HEK293 (cell line): ENCODE data around the gene CCDC170.

ENCODE experiments used
- GLI2 ChIP-seq: fragments of 450-650 bp; formaldehyde crosslinking; IDR thresholded peaks from 2 replicates; pipeline ENCODE4; 2017; ENCODE audit warnings: missing biosample characterization, missing genetic modification characterization, low read depth, borderline replicate concordance
- HOXA7 ChIP-seq: sonication (generic); formaldehyde crosslinking; IDR thresholded peaks from 2 replicates; pipeline ENCODE4 v1.8.1; 2022; ENCODE audit warnings: missing genetic modification reagents, borderline replicate concordance
- HOXD13 ChIP-seq: sonication (generic); formaldehyde crosslinking; IDR thresholded peaks from 2 replicates; pipeline ENCODE4 v1.8.0; 2022; ENCODE audit warnings: missing genetic modification reagents, borderline replicate concordance
- KLF10 ChIP-seq: fragments of 450-650 bp; IDR thresholded peaks from 2 replicates; pipeline ENCODE4 v1.5.1; 2018; ENCODE audit warnings: missing biosample characterization, mild to moderate bottlenecking, missing genetic modification characterization
- KLF17 ChIP-seq: fragments of 450-650 bp; formaldehyde crosslinking; IDR thresholded peaks from 2 replicates; pipeline ENCODE4 v1.5.1; 2016; ENCODE audit warnings: missing biosample characterization, missing genetic modification characterization
- MYNN ChIP-seq: fragments of 450-650 bp; formaldehyde crosslinking; IDR thresholded peaks from 2 replicates; pipeline ENCODE4 v1.5.1; 2016; ENCODE audit warnings: missing biosample characterization, missing genetic modification characterization, borderline replicate concordance
- MZF1 ChIP-seq: fragments of 450-650 bp; formaldehyde crosslinking; IDR thresholded peaks from 2 replicates; pipeline ENCODE4 v1.5.1; 2017; ENCODE audit warnings: missing biosample characterization, missing genetic modification characterization, borderline replicate concordance
- SP2 ChIP-seq: fragments of 450-650 bp; formaldehyde crosslinking; IDR thresholded peaks from 2 replicates; pipeline ENCODE4 v1.5.1; 2016; ENCODE audit warnings: missing biosample characterization, missing genetic modification characterization
- WT1 ChIP-seq: fragments of 450-650 bp; formaldehyde crosslinking; IDR thresholded peaks from 2 replicates; pipeline ENCODE4 v1.5.1; 2016; ENCODE audit warnings: missing biosample characterization, missing genetic modification characterization
- ZBTB11 ChIP-seq: fragments of 450-650 bp; formaldehyde crosslinking; conservative IDR thresholded peaks from 2 replicates; pipeline ENCODE4 v1.5.1; 2016; ENCODE audit warnings: low read depth, missing biosample characterization, missing genetic modification characterization
- ZBTB17 ChIP-seq: fragments of 450-650 bp; formaldehyde crosslinking; IDR thresholded peaks from 2 replicates; pipeline ENCODE4 v1.5.1; 2016; ENCODE audit warnings: missing biosample characterization, missing genetic modification characterization
- ZBTB7A ChIP-seq: fragments of 450-650 bp; formaldehyde crosslinking; IDR thresholded peaks from 2 replicates; pipeline ENCODE4 v1.5.1; 2016; ENCODE audit warnings: low read depth, missing biosample characterization, missing genetic modification characterization
- ZFP3 ChIP-seq: fragments of 450-650 bp; formaldehyde crosslinking; IDR thresholded peaks from 2 replicates; pipeline ENCODE4 v1.5.1; 2016; ENCODE audit warnings: low read depth, missing biosample characterization, missing genetic modification characterization
- ZIC2 ChIP-seq: fragments of 450-650 bp; formaldehyde crosslinking; IDR thresholded peaks from 2 replicates; pipeline ENCODE4 v1.5.1; 2016; ENCODE audit warnings: missing biosample characterization, missing genetic modification characterization
- ZNF138 ChIP-seq: fragments of 450-650 bp; formaldehyde crosslinking; IDR thresholded peaks from 2 replicates; pipeline ENCODE4 v1.5.1; 2016; ENCODE audit warnings: missing biosample characterization, missing genetic modification characterization, borderline replicate concordance
- ZNF202 ChIP-seq: fragments of 450-650 bp; formaldehyde crosslinking; IDR thresholded peaks from 2 replicates; pipeline ENCODE4 v1.5.1; 2016; ENCODE audit warnings: missing biosample characterization, missing genetic modification characterization, borderline replicate concordance
- ZNF239 ChIP-seq: fragments of 450-650 bp; formaldehyde crosslinking; IDR thresholded peaks from 2 replicates; pipeline ENCODE4 v1.5.1; 2016; ENCODE audit warnings: missing biosample characterization, missing genetic modification characterization
- ZNF423 ChIP-seq: fragments of 450-650 bp; formaldehyde crosslinking; IDR thresholded peaks from 2 replicates; pipeline ENCODE4 v1.5.1; 2016; ENCODE audit warnings: missing biosample characterization, missing genetic modification characterization
- ZNF529 ChIP-seq: fragments of 450-650 bp; formaldehyde crosslinking; IDR thresholded peaks from 2 replicates; pipeline ENCODE4 v1.5.1; 2017; ENCODE audit warnings: missing genetic modification characterization, missing biosample characterization; ENCODE audit not compliant: insufficient replicate concordance
- ZNF548 ChIP-seq: fragments of 450-650 bp; formaldehyde crosslinking; IDR thresholded peaks from 2 replicates; pipeline ENCODE4 v1.5.1; 2016; ENCODE audit warnings: missing biosample characterization, missing genetic modification characterization
- ZNF621 ChIP-seq: fragments of 450-650 bp; formaldehyde crosslinking; IDR thresholded peaks from 2 replicates; pipeline ENCODE4 v1.5.1; 2017; ENCODE audit warnings: missing biosample characterization, missing genetic modification characterization
- ZNF664 ChIP-seq: fragments of 450-650 bp; formaldehyde crosslinking; IDR thresholded peaks from 2 replicates; pipeline ENCODE4 v1.5.1; 2016; ENCODE audit warnings: missing biosample characterization, missing genetic modification characterization
- ZNF692 ChIP-seq: fragments of 450-650 bp; formaldehyde crosslinking; IDR thresholded peaks from 2 replicates; pipeline ENCODE4 v1.5.1; 2016; ENCODE audit warnings: missing biosample characterization, missing genetic modification characterization
- ZNF776 ChIP-seq: fragments of 450-650 bp; formaldehyde crosslinking; IDR thresholded peaks from 2 replicates; pipeline ENCODE4 v1.5.0; 2017; ENCODE audit warnings: missing biosample characterization, missing genetic modification characterization, borderline replicate concordance
- ZSCAN16 ChIP-seq: fragments of 450-650 bp; formaldehyde crosslinking; IDR thresholded peaks from 2 replicates; pipeline ENCODE4 v1.5.1; 2016; ENCODE audit warnings: missing biosample characterization, missing genetic modification characterization
- ZSCAN4 ChIP-seq: fragments of 450-650 bp; formaldehyde crosslinking; IDR thresholded peaks from 2 replicates; pipeline ENCODE4 v1.5.1; 2017; ENCODE audit warnings: missing biosample characterization, missing genetic modification characterization
- TF ChIP-seq, protein P1 (sequence below): fragments of 450-650 bp; formaldehyde crosslinking; IDR thresholded peaks from 2 replicates; pipeline ENCODE4 v1.5.0; 2017; ENCODE audit warnings: missing biosample characterization, missing genetic modification characterization, borderline replicate concordance
- TF ChIP-seq, protein P2 (sequence below): fragments of 450-650 bp; IDR thresholded peaks from 2 replicates; pipeline ENCODE4 v1.5.1; 2018; ENCODE audit warnings: missing biosample characterization, mild to moderate bottlenecking, missing genetic modification characterization

Gene CCDC170

DNA sequence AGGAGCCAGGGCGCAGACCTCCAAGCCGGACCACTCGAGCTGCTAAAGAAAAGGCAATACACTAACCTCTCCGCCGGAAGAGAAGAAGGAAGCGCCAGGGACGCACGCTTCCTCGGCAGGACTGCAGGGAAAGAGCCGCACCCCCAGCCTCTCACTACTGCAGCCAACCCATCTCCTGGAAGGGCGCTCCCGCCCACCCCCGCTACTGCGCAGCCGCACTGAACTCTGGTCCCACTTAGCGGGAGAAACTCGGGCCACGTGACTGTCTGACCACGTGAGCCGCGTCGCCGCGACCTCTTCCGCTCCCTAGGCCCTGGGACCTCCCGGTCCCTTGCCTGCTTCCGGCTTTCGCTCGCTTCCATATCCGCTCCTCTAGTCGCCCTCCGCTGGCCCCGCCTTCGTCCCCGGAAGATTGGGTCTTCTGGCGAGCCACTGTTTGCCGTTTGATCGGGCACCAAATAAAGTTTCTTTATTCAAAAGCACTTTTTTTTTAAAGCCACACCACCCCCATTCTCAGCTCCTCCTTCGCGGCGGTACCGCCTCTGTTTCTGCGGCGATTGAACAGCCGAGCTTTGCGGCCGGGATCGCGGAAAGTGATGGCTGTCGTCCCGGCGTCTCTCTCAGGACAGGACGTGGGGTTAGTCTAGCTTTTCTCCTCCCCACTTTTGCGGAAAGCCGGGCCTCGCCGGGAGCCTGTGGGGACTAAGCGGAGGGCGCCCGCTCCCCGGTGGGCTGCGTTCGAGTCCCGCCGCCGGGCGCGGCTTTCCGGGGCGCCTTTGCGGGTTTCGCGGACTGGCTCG, 41.7 kb upstream of the CCDC170 start, which contains the start of gene RMND1 (continued):
- TF ChIP-seq, protein P1, sequence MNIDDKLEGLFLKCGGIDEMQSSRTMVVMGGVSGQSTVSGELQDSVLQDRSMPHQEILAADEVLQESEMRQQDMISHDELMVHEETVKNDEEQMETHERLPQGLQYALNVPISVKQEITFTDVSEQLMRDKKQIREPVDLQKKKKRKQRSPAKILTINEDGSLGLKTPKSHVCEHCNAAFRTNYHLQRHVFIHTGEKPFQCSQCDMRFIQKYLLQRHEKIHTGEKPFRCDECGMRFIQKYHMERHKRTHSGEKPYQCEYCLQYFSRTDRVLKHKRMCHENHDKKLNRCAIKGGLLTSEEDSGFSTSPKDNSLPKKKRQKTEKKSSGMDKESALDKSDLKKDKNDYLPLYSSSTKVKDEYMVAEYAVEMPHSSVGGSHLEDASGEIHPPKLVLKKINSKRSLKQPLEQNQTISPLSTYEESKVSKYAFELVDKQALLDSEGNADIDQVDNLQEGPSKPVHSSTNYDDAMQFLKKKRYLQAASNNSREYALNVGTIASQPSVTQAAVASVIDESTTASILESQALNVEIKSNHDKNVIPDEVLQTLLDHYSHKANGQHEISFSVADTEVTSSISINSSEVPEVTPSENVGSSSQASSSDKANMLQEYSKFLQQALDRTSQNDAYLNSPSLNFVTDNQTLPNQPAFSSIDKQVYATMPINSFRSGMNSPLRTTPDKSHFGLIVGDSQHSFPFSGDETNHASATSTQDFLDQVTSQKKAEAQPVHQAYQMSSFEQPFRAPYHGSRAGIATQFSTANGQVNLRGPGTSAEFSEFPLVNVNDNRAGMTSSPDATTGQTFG, result no peak
- peak; percentile 53; the same call in 1 of the 2 replicates for TF ChIP-seq WT1 (tag by site-specific recombination)
- TF ChIP-seq ZNF423 (tag by site-specific recombination), result peak; percentile 47; the same call in 1 of the 2 replicates
- TF ChIP-seq SP2 (tag by site-specific recombination), result peak; percentile 97
- TF ChIP-seq HOXA7 (CRISPR knock-in tag), result no peak
- TF ChIP-seq ZSCAN4, result peak; percentile 30; the same call in 1 of the 2 replicates
- TF ChIP-seq ZNF529 (tag by site-specific recombination), result no peak
- TF ChIP-seq ZIC2 (tag by site-specific recombination), result peak; percentile 45
- TF ChIP-seq MZF1, result peak; percentile 42; the same call in 1 of the 2 replicates
- no peak for TF ChIP-seq ZNF138
- no peak for TF ChIP-seq ZNF548 (tag by site-specific recombination)
- no peak for TF ChIP-seq ZNF202
- no peak for TF ChIP-seq HOXD13 (CRISPR knock-in tag)
- no peak for TF ChIP-seq ZFP3 (tag by site-specific recombination)
- TF ChIP-seq, protein P2, sequence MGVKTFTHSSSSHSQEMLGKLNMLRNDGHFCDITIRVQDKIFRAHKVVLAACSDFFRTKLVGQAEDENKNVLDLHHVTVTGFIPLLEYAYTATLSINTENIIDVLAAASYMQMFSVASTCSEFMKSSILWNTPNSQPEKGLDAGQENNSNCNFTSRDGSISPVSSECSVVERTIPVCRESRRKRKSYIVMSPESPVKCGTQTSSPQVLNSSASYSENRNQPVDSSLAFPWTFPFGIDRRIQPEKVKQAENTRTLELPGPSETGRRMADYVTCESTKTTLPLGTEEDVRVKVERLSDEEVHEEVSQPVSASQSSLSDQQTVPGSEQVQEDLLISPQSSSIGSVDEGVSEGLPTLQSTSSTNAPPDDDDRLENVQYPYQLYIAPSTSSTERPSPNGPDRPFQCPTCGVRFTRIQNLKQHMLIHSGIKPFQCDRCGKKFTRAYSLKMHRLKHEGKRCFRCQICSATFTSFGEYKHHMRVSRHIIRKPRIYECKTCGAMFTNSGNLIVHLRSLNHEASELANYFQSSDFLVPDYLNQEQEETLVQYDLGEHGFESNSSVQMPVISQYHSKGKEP (tag by site-specific recombination), result peak; percentile 71
- TF ChIP-seq ZNF692 (tag by site-specific recombination), result peak; percentile 88
- no peak for TF ChIP-seq ZSCAN16 (tag by site-specific recombination)
- TF ChIP-seq ZBTB7A (tag by site-specific recombination), result no peak
- TF ChIP-seq MYNN (tag by site-specific recombination), result no peak; the same call in 1 of the 2 replicates
- TF ChIP-seq ZNF776 (tag by site-specific recombination), result no peak
- TF ChIP-seq ZBTB11 (tag by site-specific recombination), result peak; percentile 97
- TF ChIP-seq KLF17 (tag by site-specific recombination), result peak; percentile 92
- peak; percentile 48; the same call in 1 of the 2 replicates for TF ChIP-seq GLI2
- TF ChIP-seq ZNF664 (tag by site-specific recombination), result 0 out of 2 replicates have a peak, but pooled peaks have one; percentile 37
- peak; percentile 96 for TF ChIP-seq ZBTB17
- peak; percentile 100 for TF ChIP-seq KLF10 (tag by site-specific recombination)
- no peak for TF ChIP-seq ZNF239 (tag by site-specific recombination)
- TF ChIP-seq ZNF621 (tag by site-specific recombination), result no peak
